GM19467 (cell line): ENCODE measurements around the gene AFF3.
"Not testable (repeated sequence)": the region's sequence is repeated elsewhere in the genome, so short reads cannot be mapped to it uniquely, and the experiment has no call there.

ENCODE experiments used
- ATAC-seq: cut with Tn5 transposase; IDR thresholded peaks from one replicate; pipeline ENCODE4 v1.9.1; 2021; ENCODE audit warnings: mild to moderate bottlenecking, moderate library complexity; ENCODE audit not compliant: unreplicated experiment

The AFF3 gene

GRCh38 chr2:99512181-99512591 is 630.2 kb downstream of the AFF3 start:
- no peak for ATAC-seq

GRCh38 chr2:99509387-99509786 is 633.0 kb downstream of the AFF3 start:
- ATAC-seq: no peak

DNA sequence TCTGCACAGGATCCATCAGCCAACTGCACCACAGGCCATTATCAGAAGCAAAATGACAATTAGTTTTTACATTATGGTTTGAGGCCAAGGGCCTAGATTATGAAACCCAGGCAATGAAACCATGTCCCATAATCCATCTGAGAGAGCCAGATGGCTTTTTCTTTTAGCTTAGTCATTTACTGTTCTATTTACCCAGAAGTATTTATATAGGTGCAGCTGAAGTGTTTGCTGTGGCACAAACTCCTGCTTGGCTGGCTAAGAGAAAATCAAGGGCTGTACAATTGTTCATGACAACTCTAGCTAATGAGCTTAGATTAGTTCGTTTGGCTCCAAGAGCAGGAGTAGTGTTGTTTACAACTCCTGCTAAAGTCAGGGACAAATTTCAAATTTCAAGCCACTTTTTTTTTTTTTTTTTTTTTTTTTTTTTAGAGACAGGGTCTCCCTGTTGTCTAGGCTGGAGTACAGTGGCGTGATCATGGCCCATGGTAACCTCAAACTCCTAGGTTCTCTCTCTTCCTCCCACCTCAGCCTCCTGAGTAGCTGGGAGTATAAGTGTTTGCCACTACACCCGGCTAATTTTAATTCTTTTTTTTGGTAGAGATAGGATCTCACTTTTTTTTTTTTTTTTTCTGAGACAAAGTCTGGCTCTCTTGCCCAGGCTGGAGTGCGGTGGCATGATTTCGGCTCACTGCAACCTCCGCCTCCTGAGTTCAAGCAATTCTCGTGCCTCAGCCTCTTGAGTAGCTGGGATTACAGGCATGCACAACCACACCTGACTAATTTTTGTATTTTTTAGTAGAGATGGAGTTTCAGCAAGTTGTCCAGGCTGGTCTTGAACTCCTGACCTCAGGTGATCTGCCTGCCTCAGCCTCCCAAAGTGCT is 634.2 kb downstream of the AFF3 start:
- no peak for ATAC-seq

DNA sequence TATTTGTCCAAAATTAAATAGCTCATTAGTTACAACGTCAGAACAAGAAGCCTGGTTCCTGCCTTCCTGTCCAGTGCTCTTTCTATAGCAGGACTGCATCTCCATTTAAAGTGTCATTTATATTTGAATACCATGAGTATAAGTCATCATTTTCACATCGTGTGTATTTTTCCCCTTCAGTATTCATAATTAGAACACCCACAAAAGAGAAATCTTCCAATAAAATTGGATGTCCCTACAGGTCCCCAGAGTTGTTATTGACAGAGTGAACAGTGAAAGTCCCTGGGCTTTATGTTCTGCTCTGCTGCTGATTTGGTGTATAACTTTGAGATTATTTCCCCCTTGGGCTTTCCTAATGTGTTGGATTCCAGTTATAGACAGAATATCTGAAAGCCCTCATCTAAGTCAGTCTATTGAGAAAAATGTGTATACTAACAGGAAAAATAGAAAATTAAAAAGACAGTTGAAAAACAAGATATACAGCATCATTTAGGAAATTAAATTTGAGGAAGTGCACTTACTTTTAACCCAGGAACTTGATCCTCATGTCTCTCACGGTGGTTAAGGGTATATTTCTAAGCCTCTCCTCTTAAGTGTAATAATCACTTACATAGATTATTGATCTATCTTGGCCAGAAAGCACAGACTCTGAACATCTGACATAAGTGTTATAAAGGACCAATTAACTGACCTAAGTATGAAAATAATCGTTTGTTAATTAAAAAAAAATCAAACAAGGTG is 637.4 kb downstream of the AFF3 start:
- ATAC-seq: no peak

GRCh38 chr2:99503662-99504416 is 638.6 kb downstream of the AFF3 start:
- not testable (repeated sequence) for ATAC-seq

GRCh38 chr2:99496021-99496420 is 646.4 kb downstream of the AFF3 start:
- ATAC-seq: no peak
